SK-N-SH (cell line): Measurements from ENCODE around the gene CTSF. TPM values are rescaled to one million over a fixed set of nuclear protein-coding genes. Genes with fewer than 3 reads are reported as not detected.

Experiments used
- CTCF ChIA-PET: fragments of 300-600, 350-600 bp; formaldehyde crosslinking; extraction: SDS; loops from one replicate; lab custom pipeline; 2021; lab: Yijun Ruan, JAX
- POLR2A ChIA-PET: fragments of 350-600 bp; sonication (Branson Sonifier 250); formaldehyde crosslinking; extraction: SDS; loops from one replicate; lab custom pipeline; 2020; ENCODE audit warnings: antibody characterized with exemption, inconsistent platforms; lab: Yijun Ruan, JAX
- DNase-seq: peaks from one replicate; pipeline ENCODE4 v3.0.0; 2012
- H2AFZ ChIP-seq: fragments of 200-600 bp; sonication (generic); 2 replicates; pipeline ENCODE4 v1.8.1; 2016; ENCODE audit warnings: antibody characterized with exemption, mild to moderate bottlenecking, low read depth
- H3F3A ChIP-seq: fragments of 200-600 bp; sonication (generic); replicated peaks from 2 replicates; pipeline ENCODE3; 2016; ENCODE audit warnings: antibody characterized with exemption, mild to moderate bottlenecking; ENCODE audit not compliant: insufficient read depth
- H3K27ac ChIP-seq, 2 experiments: fragments of 200-500 bp in 1 of 2; fragments of 200-600 bp in 1 of 2; sonication (Bioruptor generic) in 1 of 2; sonication (generic), shearing (Covaris generic) in 1 of 2; 2 replicates each; pipeline versions ENCODE4 v1.5.1 to v1.6.1; 2014 to 2016; ENCODE audit warnings: low read depth in 2 of 2, inconsistent platforms in 1 of 2, low read length in 1 of 2, mild to moderate bottlenecking in 1 of 2, mixed read lengths in 1 of 2
- H3K27me3 ChIP-seq: fragments of 200-600 bp; sonication (generic), shearing (Covaris generic); 2 replicates; pipeline ENCODE4 v1.6.1; 2016; ENCODE audit warnings: mixed run types; ENCODE audit not compliant: insufficient read depth
- H3K36me3 ChIP-seq, 2 experiments: fragments of 200-500 bp in 1 of 2; fragments of 200-600 bp in 1 of 2; sonication (Bioruptor generic) in 1 of 2; sonication (generic) in 1 of 2; replicated peaks in 1 of 2; 2 replicates each; pipeline versions ENCODE3 to v1.5.1; 2014 to 2016; ENCODE audit warnings: low read length in 1 of 2, mild to moderate bottlenecking in 1 of 2; ENCODE audit not compliant: insufficient read depth in 2 of 2, control insufficient read depth in 1 of 2
- H3K4me1 ChIP-seq, 2 experiments: fragments of 200-500 bp in 1 of 2; fragments of 200-600 bp in 1 of 2; sonication (Bioruptor generic) in 1 of 2; sonication (generic), shearing (Covaris generic) in 1 of 2; 2 replicates each; pipeline versions ENCODE4 v1.5.1 to v1.6.1; 2014 to 2016; ENCODE audit warnings: low read depth in 1 of 2, low read length in 1 of 2, mixed run types in 1 of 2; ENCODE audit not compliant: insufficient read depth in 2 of 2, control insufficient read depth in 1 of 2
- H3K4me2 ChIP-seq: fragments of 200-600 bp; sonication (generic), shearing (Covaris generic); 2 replicates; pipeline ENCODE4 v1.6.1; 2017; ENCODE audit warnings: mixed run types
- H3K4me3 ChIP-seq, 2 experiments: fragments of 200-500 bp in 1 of 2; fragments of 200-600 bp in 1 of 2; sonication (Bioruptor generic) in 1 of 2; sonication (generic), shearing (Covaris generic) in 1 of 2; 2 replicates each; pipeline versions ENCODE4 v1.5.1 to v1.8.1; 2014 to 2016; ENCODE audit warnings: low read depth in 2 of 2, inconsistent platforms in 1 of 2, low read length in 1 of 2, mild to moderate bottlenecking in 1 of 2, mixed read lengths in 1 of 2, moderate library complexity in 1 of 2
- H3K79me2 ChIP-seq: fragments of 200-600 bp; sonication (generic); 2 replicates; pipeline ENCODE4 v1.8.1; 2017; ENCODE audit warnings: mild to moderate bottlenecking; ENCODE audit not compliant: insufficient read depth
- H3K9ac ChIP-seq: fragments of 200-600 bp; sonication (generic); 2 replicates; pipeline ENCODE4 v1.6.1; 2017; ENCODE audit warnings: mixed run types
- H3K9me2 ChIP-seq: fragments of 200-600 bp; sonication (generic); 2 replicates; pipeline ENCODE4 v1.6.1; 2017; ENCODE audit warnings: mixed run types
- H3K9me3 ChIP-seq: fragments of 200-600 bp; sonication (generic); 2 replicates; pipeline ENCODE4 v1.6.1; 2017; ENCODE audit warnings: mixed run types, mild to moderate bottlenecking, moderate library complexity
- H4K20me1 ChIP-seq: fragments of 200-600 bp; sonication (generic); 2 replicates; pipeline ENCODE4 v1.6.1; 2017; ENCODE audit warnings: mild to moderate bottlenecking, mixed run types; ENCODE audit not compliant: insufficient read depth
- CHD2 ChIP-seq: fragments of 150-350 bp; IDR thresholded peaks from 2 replicates; pipeline ENCODE4 v1.6.1; 2018; ENCODE audit warnings: low read length; ENCODE audit not compliant: partially characterized antibody
- EZH2phosphoT487 ChIP-seq: fragments of 200-600 bp; sonication (generic); IDR thresholded peaks from 2 replicates; pipeline ENCODE4 v1.6.1; 2017; ENCODE audit warnings: low read depth, mixed run types, mild to moderate bottlenecking, antibody characterized with exemption, moderate library complexity, borderline replicate concordance
- FOSL2 ChIP-seq: IDR thresholded peaks from 2 replicates; pipeline ENCODE4 v1.4.0; 2012; ENCODE audit warnings: low read depth, mild to moderate bottlenecking, moderate library complexity, borderline replicate concordance
- FOXJ3 ChIP-seq: sonication (generic); formaldehyde crosslinking; IDR thresholded peaks from 2 replicates; pipeline ENCODE4 v1.5.1; 2020; ENCODE audit warnings: mild to moderate bottlenecking, missing genetic modification reagents
- GABPA ChIP-seq: IDR thresholded peaks from 2 replicates; pipeline ENCODE4 v1.4.0; 2012; ENCODE audit warnings: low read depth, mild to moderate bottlenecking
- MEF2A ChIP-seq: IDR thresholded peaks from 2 replicates; pipeline ENCODE4 v1.4.0; 2012; ENCODE audit warnings: low read depth, borderline replicate concordance
- MXI1 ChIP-seq: IDR thresholded peaks from 2 replicates; pipeline ENCODE4 v1.6.1; 2012; ENCODE audit warnings: mild to moderate bottlenecking, low read depth, low read length, improper control_type of control experiment
- RAD21 ChIP-seq: IDR thresholded peaks from 2 replicates; pipeline ENCODE4 v1.6.1; 2012; ENCODE audit warnings: mild to moderate bottlenecking, low read length
- RCOR1 ChIP-seq: fragments of 150-350 bp; IDR thresholded peaks from 2 replicates; pipeline ENCODE4 v1.6.1; 2017; ENCODE audit warnings: antibody characterized with exemption, low read length
- TAF1 ChIP-seq: IDR thresholded peaks from 2 replicates; pipeline ENCODE4 v1.6.1; 2012; ENCODE audit warnings: low read depth, mild to moderate bottlenecking, low read length, moderate library complexity, borderline replicate concordance
- TCF12 ChIP-seq: IDR thresholded peaks from 2 replicates; pipeline ENCODE4 v1.4.0; 2012
- YY1 ChIP-seq: IDR thresholded peaks from 2 replicates; pipeline ENCODE4 v1.4.0; 2012; ENCODE audit warnings: low read depth, mild to moderate bottlenecking
- WGBS: methylation state at CpG from one replicate; pipeline ENCODE4 v1.1.6; 2017; ENCODE audit warnings: low lambda C conversion rate; 5-methylcytosine and 5-hydroxymethylcytosine counted together
- polyA plus RNA-seq, 3 experiments: library from polyadenylated mRNA; depleted of rRNA; stranded (reverse); fragments of >200 nt; gene quantifications; 2 replicates each; pipeline ENCODE4 v1.2.3, GENCODE V29; 2012
- TF ChIP-seq, protein P1 (sequence below): IDR thresholded peaks from 2 replicates; pipeline ENCODE4 v1.6.1; 2012; ENCODE audit warnings: mild to moderate bottlenecking, low read depth, low read length, moderate library complexity
- TF ChIP-seq, protein P2 (sequence below): IDR thresholded peaks from 2 replicates; pipeline ENCODE4; 2012
- TF ChIP-seq, protein P3 (sequence below): IDR thresholded peaks from 2 replicates; pipeline ENCODE4 v1.4.0; 2012; ENCODE audit warnings: low read depth

Gene CTSF
- polyA plus RNA-seq, 1 of the 3 experiments (the other 2 are of a cell fraction): 57.2 TPM

DNA sequence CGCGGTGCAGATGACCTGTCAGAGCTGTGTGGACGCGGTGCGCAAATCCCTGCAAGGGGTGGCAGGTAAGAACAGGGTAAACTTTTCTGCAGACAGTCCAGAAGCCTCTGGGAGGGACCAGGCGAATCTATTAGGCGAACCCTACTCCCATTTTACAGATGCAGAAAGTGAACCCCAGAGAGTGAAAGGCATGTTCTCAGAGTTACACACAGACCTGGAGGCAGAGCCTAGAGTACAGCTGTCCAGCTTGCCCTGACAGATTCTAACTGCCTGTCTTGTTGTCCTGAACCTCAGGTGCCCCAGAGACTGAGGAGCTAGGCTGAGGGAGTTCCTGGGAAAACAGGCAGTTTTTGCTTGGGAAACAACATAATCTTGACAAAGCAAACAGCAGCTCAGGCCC, 25.2 kb upstream of the CTSF start:
- Histone ChIP-seq H3K4me3 (peak overlapping the region; percentile 77 to 94), H3K79me2 (peaks cover 18% of the 10 kb centered on the region), H3K9ac (peak overlapping the region; percentile 85), H3K27me3 (no peaks in the 10 kb centered on the region), H3K9me2 (no peaks in the 10 kb centered on the region), H3K4me1 (peaks cover 4 to 17% of the 10 kb centered on the region in 2 experiments; a peak in 1 of 4 replicates), H3K27ac (peak overlapping the region in 1 of 2 experiments; percentile 62; a peak in 2 of 4 replicates), H3K36me3 (no peaks in the 10 kb centered on the region), H3F3A (no peaks in the 10 kb centered on the region), H2AFZ (peak overlapping the region; percentile 97), H3K4me2 (peak overlapping the region; percentile 98), H3K9me3 (no peaks in the 10 kb centered on the region)
- CTCF ChIA-PET: interaction anchor here (1.8 to 3.4 kb wide), 4 partner anchors 15 to 85 kb away, joined by 5 to 21 read pairs (median 14); partner anchors contain the start of genes CTSF and RBM4B
- 50% methylated on average over 4 of the region's 7 CpGs for WGBS
- POLR2A ChIA-PET: interaction anchor here (1.3 to 2.0 kb wide), 2 partner anchors 23 to 45 kb away, joined by 6 to 7 read pairs; partner anchors contain the start of genes RBM14 and RBM4
- DNase-seq: no peak
- TF ChIP-seq, protein P1, sequence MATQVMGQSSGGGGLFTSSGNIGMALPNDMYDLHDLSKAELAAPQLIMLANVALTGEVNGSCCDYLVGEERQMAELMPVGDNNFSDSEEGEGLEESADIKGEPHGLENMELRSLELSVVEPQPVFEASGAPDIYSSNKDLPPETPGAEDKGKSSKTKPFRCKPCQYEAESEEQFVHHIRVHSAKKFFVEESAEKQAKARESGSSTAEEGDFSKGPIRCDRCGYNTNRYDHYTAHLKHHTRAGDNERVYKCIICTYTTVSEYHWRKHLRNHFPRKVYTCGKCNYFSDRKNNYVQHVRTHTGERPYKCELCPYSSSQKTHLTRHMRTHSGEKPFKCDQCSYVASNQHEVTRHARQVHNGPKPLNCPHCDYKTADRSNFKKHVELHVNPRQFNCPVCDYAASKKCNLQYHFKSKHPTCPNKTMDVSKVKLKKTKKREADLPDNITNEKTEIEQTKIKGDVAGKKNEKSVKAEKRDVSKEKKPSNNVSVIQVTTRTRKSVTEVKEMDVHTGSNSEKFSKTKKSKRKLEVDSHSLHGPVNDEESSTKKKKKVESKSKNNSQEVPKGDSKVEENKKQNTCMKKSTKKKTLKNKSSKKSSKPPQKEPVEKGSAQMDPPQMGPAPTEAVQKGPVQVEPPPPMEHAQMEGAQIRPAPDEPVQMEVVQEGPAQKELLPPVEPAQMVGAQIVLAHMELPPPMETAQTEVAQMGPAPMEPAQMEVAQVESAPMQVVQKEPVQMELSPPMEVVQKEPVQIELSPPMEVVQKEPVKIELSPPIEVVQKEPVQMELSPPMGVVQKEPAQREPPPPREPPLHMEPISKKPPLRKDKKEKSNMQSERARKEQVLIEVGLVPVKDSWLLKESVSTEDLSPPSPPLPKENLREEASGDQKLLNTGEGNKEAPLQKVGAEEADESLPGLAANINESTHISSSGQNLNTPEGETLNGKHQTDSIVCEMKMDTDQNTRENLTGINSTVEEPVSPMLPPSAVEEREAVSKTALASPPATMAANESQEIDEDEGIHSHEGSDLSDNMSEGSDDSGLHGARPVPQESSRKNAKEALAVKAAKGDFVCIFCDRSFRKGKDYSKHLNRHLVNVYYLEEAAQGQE: no peak
- TF ChIP-seq GABPA (no peak), FOXJ3 (CRISPR knock-in tag) (no peak), RAD21 (no peak), CHD2 (no peak), YY1 (no peak), MEF2A (no peak), EZH2phosphoT487 (no peak), MXI1 (no peak), RCOR1 (no peak), TAF1 (no peak), TCF12 (no peak), FOSL2 (no peak)
- TF ChIP-seq, protein P2, sequence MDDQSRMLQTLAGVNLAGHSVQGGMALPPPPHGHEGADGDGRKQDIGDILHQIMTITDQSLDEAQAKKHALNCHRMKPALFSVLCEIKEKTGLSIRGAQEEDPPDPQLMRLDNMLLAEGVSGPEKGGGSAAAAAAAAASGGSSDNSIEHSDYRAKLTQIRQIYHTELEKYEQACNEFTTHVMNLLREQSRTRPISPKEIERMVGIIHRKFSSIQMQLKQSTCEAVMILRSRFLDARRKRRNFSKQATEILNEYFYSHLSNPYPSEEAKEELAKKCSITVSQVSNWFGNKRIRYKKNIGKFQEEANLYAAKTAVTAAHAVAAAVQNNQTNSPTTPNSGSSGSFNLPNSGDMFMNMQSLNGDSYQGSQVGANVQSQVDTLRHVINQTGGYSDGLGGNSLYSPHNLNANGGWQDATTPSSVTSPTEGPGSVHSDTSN: no peak
- TF ChIP-seq, protein P3, sequence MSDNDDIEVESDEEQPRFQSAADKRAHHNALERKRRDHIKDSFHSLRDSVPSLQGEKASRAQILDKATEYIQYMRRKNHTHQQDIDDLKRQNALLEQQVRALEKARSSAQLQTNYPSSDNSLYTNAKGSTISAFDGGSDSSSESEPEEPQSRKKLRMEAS: no peak
- TF ChIP-seq, all 33 proteins: peak for 0
- no peaks in the 10 kb centered on the region for H4K20me1 ChIP-seq
